Mucosa of descending colon (tissue), 3 donors: ENCODE results near the gene CER1. TPM values are rescaled to one million over a fixed set of nuclear protein-coding genes. Genes with fewer than 3 reads are reported as not detected.

ENCODE experiments used
- ATAC-seq: fragments of 200-7000 bp; cut with Tn5 transposase; one replicate; pipeline ENCODE4 v1.9.1; 2020; ENCODE audit warnings: mild to moderate bottlenecking, moderate library complexity
- DNase-seq, 3 donors: peaks; one replicate each; pipeline ENCODE4 v3.0.0-alpha.2; 2020
- H3K36me3 ChIP-seq: fragments of 200-600 bp; one replicate; pipeline ENCODE4 v1.8.0; 2021; ENCODE audit warnings: low read depth, mild to moderate bottlenecking
- H3K4me1 ChIP-seq: fragments of 200-600 bp; one replicate; pipeline ENCODE4 v1.8.0; 2021; ENCODE audit warnings: low read depth, mild to moderate bottlenecking
- H3K4me3 ChIP-seq: fragments of 200-600 bp; one replicate; pipeline ENCODE4 v1.8.0; 2021; ENCODE audit warnings: mild to moderate bottlenecking
- H3K9me3 ChIP-seq: fragments of 200-600 bp; one replicate; pipeline ENCODE4 v1.8.0; 2021; ENCODE audit warnings: mild to moderate bottlenecking
- CTCF ChIP-seq: fragments of 200-600 bp; IDR thresholded peaks from one replicate; pipeline ENCODE4 v1.8.0; 2022; ENCODE audit warnings: antibody characterized with exemption, mild to moderate bottlenecking
- intact Hi-C, 2 donors: fragments of 100-400 bp; cut with DNase I in 1 of 2; cut with micrococcal nuclease in 1 of 2; formaldehyde crosslinking; loops; one replicate each; pipeline versions ENCODE4 v1.11.0 to v1.11.1; 2022; cut with DNase I, micrococcal nuclease
- total RNA-seq, 3 donors: library from RNA; stranded (reverse); fragmentation: NEBNext Ultra II Directional in 2 of 3; extraction: Animal tissue kit (Norgen Biotek cat#: 25700) in 2 of 3; gene quantifications; one replicate each; pipeline versions ENCODE4 v1.2.1 to v1.2.4, GENCODE V29; 2021 to 2023
- donor health status: DM: no; HTN: no; CAD: no; lungs with moderate emphysema.
- donor health status: DM: no; HTN: no; CAD: no.
- donor health status: DM: no; HTN: yes; CAD: no.

CER1 gene
- total RNA-seq, 3 donors from 2014 or later: 0.25 TPM; not detected in 2

- Histone ChIP-seq H3K4me1 (no peaks in the 10 kb centered on the region), H3K4me3 (no peak overlapping the region), H3K36me3 (no peaks in the 10 kb centered on the region), H3K9me3 (no peaks in the 10 kb centered on the region)
- ATAC-seq: no peak
- DNase-seq: no peak
- TF ChIP-seq CTCF: no peak
- intact Hi-C loops: no loop called here
Observed at GRCh38 chr9:14674630-14675029, 47.9 kb downstream of the CER1 start.

GRCh38 chr9:14671377-14671776, 51.2 kb downstream of the CER1 start:
- no peaks in the 10 kb centered on the region for H3K4me1 ChIP-seq
- no peaks in the 10 kb centered on the region for H3K9me3 ChIP-seq
- H3K36me3 ChIP-seq: no peaks in the 10 kb centered on the region
- intact Hi-C loops: no loop called here
- no peak overlapping the region for H3K4me3 ChIP-seq
- ATAC-seq (no peak), DNase-seq (no peak)
- no peak for TF ChIP-seq CTCF

- Histone ChIP-seq H3K4me1 (no peaks in the 10 kb centered on the region), H3K4me3 (no peak overlapping the region), H3K9me3 (no peaks in the 10 kb centered on the region), H3K36me3 (no peaks in the 10 kb centered on the region)
- ATAC-seq (no peak), DNase-seq (no peak)
- intact Hi-C loops: no loop called here
- no peak for TF ChIP-seq CTCF
Observed at GRCh38 chr9:14670718-14671117, 51.8 kb downstream of the CER1 start.

Other genes with a start within 250 kb of the CER1 start
- 10 to 100 TPM; 11.5 to 16.7 (median 16.6) TPM for gene ZDHHC21, start 29.3 kb downstream of the CER1 start, total RNA-seq
- gene FREM1, start 187.7 kb upstream of the CER1 start, total RNA-seq: 10 to 100 TPM in 1 of 3 donors, 1 to 10 TPM in 2; 1.4 to 21.2 (median 1.4) TPM